Ramos (cell line): ENCODE data around the gene PDGFRA.

Source experiments
- in situ Hi-C: fragments of 300-500 bp; cut with MboI; formaldehyde crosslinking; loops from one replicate; pipeline ENCODE4 v1.14.3; 2022; ENCODE audit warnings: low sequenced_read_pairs; ENCODE audit not compliant: unreplicated experiment

The PDGFRA gene

GRCh38 chr4:54228961-54229501 is at the start of gene PDGFRA:
Gene PDGFRA (plus strand): TSS chr4:54229293. CDS start chr4:54258769, 29,476 bp downstream.
- in situ Hi-C loops = loop anchor here (10.0 to 25.0 kb wide), 2 partner anchors 304 to 1842 kb away; no protein-coding TSS in a partner anchor

- in situ Hi-C loops = no loop called here
Observed at GRCh38 chr4:54184581-54184980, 44.5 kb upstream of the PDGFRA start.

GRCh38 chr4:54185044-54185780 is 43.9 kb upstream of the PDGFRA start:
- in situ Hi-C loops = no loop called here

- in situ Hi-C loops = no loop called here
Observed at GRCh38 chr4:54185866-54186265, 43.2 kb upstream of the PDGFRA start.

- in situ Hi-C loops = no loop called here
Observed at GRCh38 chr4:54186371-54186770, 42.7 kb upstream of the PDGFRA start.

GRCh38 chr4:54187148-54187547 is 41.9 kb upstream of the PDGFRA start:
- in situ Hi-C loops = no loop called here

- in situ Hi-C loops = no loop called here
Observed at GRCh38 chr4:54189140-54189539, 40.0 kb upstream of the PDGFRA start.

- in situ Hi-C loops = no loop called here
Observed at GRCh38 chr4:54192811-54193210, 36.3 kb upstream of the PDGFRA start.

GRCh38 chr4:54197926-54198325 is 31.2 kb upstream of the PDGFRA start:
- in situ Hi-C loops = no loop called here

GRCh38 chr4:54199919-54200318 is 29.2 kb upstream of the PDGFRA start:
- in situ Hi-C loops = loop anchor here (25.0 kb wide), 1 partner anchor 1013 kb away; no protein-coding TSS in a partner anchor

- in situ Hi-C loops = loop anchor here (25.0 kb wide), 1 partner anchor 1022 kb away; no protein-coding TSS in a partner anchor
Observed at GRCh38 chr4:54209617-54210016, 19.5 kb upstream of the PDGFRA start.

- in situ Hi-C loops = loop anchor here (25.0 kb wide), 1 partner anchor 1026 kb away; no protein-coding TSS in a partner anchor
Observed at GRCh38 chr4:54213001-54213400, 16.1 kb upstream of the PDGFRA start.

- in situ Hi-C loops = loop anchor here (25.0 kb wide), 1 partner anchor 1026 kb away; no protein-coding TSS in a partner anchor
Observed at GRCh38 chr4:54213761-54214160, 15.3 kb upstream of the PDGFRA start.

- in situ Hi-C loops = loop anchor here (25.0 kb wide), 1 partner anchor 1028 kb away; no protein-coding TSS in a partner anchor
Observed at GRCh38 chr4:54215379-54216077, 13.6 kb upstream of the PDGFRA start.

- in situ Hi-C loops = loop anchor here (25.0 kb wide), 1 partner anchor 1031 kb away; no protein-coding TSS in a partner anchor
Observed at GRCh38 chr4:54217642-54218495, 11.2 kb upstream of the PDGFRA start.

- in situ Hi-C loops = loop anchor here (25.0 kb wide), 1 partner anchor 1031 kb away; no protein-coding TSS in a partner anchor
Observed at GRCh38 chr4:54218736-54219135, 10.4 kb upstream of the PDGFRA start.

- in situ Hi-C loops = loop anchor here (10.0 to 25.0 kb wide), 3 partner anchors 300 to 1838 kb away; no protein-coding TSS in a partner anchor
Observed at GRCh38 chr4:54224996-54225597, 4.0 kb upstream of the PDGFRA start.

GRCh38 chr4:54225598-54226403 is 3.3 kb upstream of the PDGFRA start:
- in situ Hi-C loops = loop anchor here (10.0 to 25.0 kb wide), 2 partner anchors 301 to 1838 kb away; no protein-coding TSS in a partner anchor
